Sigmoid colon (tissue), 7 donors: ENCODE results near the gene TRMT2A. TPM values are rescaled to one million over a fixed set of nuclear protein-coding genes. Genes with fewer than 3 reads are reported as not detected.
A peak's percentile ranks its signal among the peaks of the same experiment; 100 is the strongest.

Source experiments
- DNase-seq: peaks from one replicate; pipeline ENCODE4 v3.0.0-alpha.2; 2019
- H3K27ac ChIP-seq, 4 donors: fragments of 200-600 bp; sonication (generic); one replicate each; pipeline ENCODE4 v1.5.1; 2016 to 2019; ENCODE audit warnings: mild to moderate bottlenecking in 1 of 4
- H3K27me3 ChIP-seq, 3 donors: fragments of 200-600 bp; sonication (generic); one replicate each; pipeline ENCODE4 v1.5.1; 2019; ENCODE audit warnings: mild to moderate bottlenecking in 1 of 3
- H3K36me3 ChIP-seq, 4 donors: fragments of 200-600 bp; sonication (generic); one replicate each; pipeline ENCODE4 v1.5.1; 2016 to 2019
- H3K4me1 ChIP-seq, 4 donors: fragments of 200-600 bp; sonication (generic); one replicate each; pipeline ENCODE4 v1.5.1; 2017 to 2019
- H3K4me3 ChIP-seq, 4 donors: fragments of 200-600 bp; sonication (generic); one replicate each; pipeline ENCODE4 v1.5.1; 2017 to 2019; ENCODE audit warnings: mild to moderate bottlenecking in 2 of 4, moderate library complexity in 1 of 4
- H3K9me3 ChIP-seq, 4 donors: fragments of 200-600 bp in 3 of 4; sonication (generic) in 3 of 4; one replicate each; pipeline versions ENCODE4 v1.5.1 to v1.6.1; 2013 to 2019
- EP300 ChIP-seq, 4 donors: sonication (generic); formaldehyde crosslinking; IDR thresholded peaks; one replicate each; pipeline ENCODE4 v1.6.1; 2017; ENCODE audit warnings: antibody characterized with exemption in 4 of 4
- POLR2A ChIP-seq, 2 donors: fragments of 450-650 bp; IDR thresholded peaks; one replicate each; pipeline ENCODE4 v1.6.1; 2016; ENCODE audit warnings: antibody characterized with exemption in 2 of 2, mild to moderate bottlenecking in 2 of 2, moderate library complexity in 2 of 2
- POLR2AphosphoS5 ChIP-seq, 4 donors: sonication (generic); formaldehyde crosslinking; IDR thresholded peaks; one replicate each; pipeline ENCODE4 v1.6.1; 2017; ENCODE audit warnings: antibody characterized with exemption in 4 of 4
- WGBS, 2 donors: extraction: QIAGEN DNeasy Blood & Tissue Kit; methylation state at CpG; one replicate each; pipeline ENCODE4 v1.1.7; 2013; 5-methylcytosine and 5-hydroxymethylcytosine counted together
- intact Hi-C: fragments of 100-400 bp; cut with DNase I; formaldehyde crosslinking; loops from one replicate; pipeline ENCODE4 v1.15.1; 2023
- polyA plus RNA-seq, 3 donors: library from polyadenylated mRNA; stranded (reverse); fragments of 200-250 nt; gene quantifications; one replicate each; pipeline ENCODE4 v1.2.3, GENCODE V29; 2013
- total RNA-seq, 4 donors: library from RNA; depleted of rRNA; stranded (reverse); fragments of >200 nt; gene quantifications; one replicate each; pipeline ENCODE4 v1.1.0, GENCODE V29; 2016
- TF ChIP-seq, protein P1 (sequence below), 4 experiments: fragments of 450-650 bp in 3 of 4; fragments of 200-600 bp in 1 of 4; IDR thresholded peaks; one replicate each; pipeline ENCODE4 v1.5.1; 2016 to 2019; ENCODE audit warnings: antibody characterized with exemption in 4 of 4, mild to moderate bottlenecking in 3 of 4, moderate library complexity in 2 of 4
- donor health status: healthy with polysubstance abuse.
- donor health status: Bipolar disorder and iron deficiency.
- donor health status: healthy.

Gene TRMT2A
- total and polyA plus RNA-seq, 7 donors = 8.6 to 55.1 (median 43.7) TPM

- Histone ChIP-seq H3K36me3 (peaks cover 4 to 60% (median 34%) of the 10 kb centered on the region in 4 donors), H3K4me1 (peaks cover 0 to 51% (median 42%) of the 10 kb centered on the region in 4 donors), H3K4me3 (peak overlapping the region; percentile 67 to 93 (median 86)), H3K27me3 (no peaks in the 10 kb centered on the region), H3K9me3 (no peaks in the 10 kb centered on the region), H3K27ac (peak overlapping the region; percentile 83 to 91 (median 88))
- intact Hi-C loops = loop anchor here (5.0 to 10.0 kb wide), 4 partner anchors 34 to 162 kb away; partner anchors contain the start of genes DGCR8 and TANGO2
- WGBS, 2 donors = 2 to 12% methylated on average over 27 of the region's 27 CpGs
- TF ChIP-seq, protein P1, sequence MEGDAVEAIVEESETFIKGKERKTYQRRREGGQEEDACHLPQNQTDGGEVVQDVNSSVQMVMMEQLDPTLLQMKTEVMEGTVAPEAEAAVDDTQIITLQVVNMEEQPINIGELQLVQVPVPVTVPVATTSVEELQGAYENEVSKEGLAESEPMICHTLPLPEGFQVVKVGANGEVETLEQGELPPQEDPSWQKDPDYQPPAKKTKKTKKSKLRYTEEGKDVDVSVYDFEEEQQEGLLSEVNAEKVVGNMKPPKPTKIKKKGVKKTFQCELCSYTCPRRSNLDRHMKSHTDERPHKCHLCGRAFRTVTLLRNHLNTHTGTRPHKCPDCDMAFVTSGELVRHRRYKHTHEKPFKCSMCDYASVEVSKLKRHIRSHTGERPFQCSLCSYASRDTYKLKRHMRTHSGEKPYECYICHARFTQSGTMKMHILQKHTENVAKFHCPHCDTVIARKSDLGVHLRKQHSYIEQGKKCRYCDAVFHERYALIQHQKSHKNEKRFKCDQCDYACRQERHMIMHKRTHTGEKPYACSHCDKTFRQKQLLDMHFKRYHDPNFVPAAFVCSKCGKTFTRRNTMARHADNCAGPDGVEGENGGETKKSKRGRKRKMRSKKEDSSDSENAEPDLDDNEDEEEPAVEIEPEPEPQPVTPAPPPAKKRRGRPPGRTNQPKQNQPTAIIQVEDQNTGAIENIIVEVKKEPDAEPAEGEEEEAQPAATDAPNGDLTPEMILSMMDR (IDR thresholded peaks at IDR 0.05) = no peak
- TF ChIP-seq POLR2A (IDR thresholded peaks at IDR 0.05) = no peak
- TF ChIP-seq POLR2AphosphoS5 (IDR thresholded peaks at IDR 0.05) = no peak
- peak; percentile 73 for DNase-seq
These were observed 563 bp downstream of the TRMT2A start for GRCh38 chr22:20116376-20116950.

DNA sequence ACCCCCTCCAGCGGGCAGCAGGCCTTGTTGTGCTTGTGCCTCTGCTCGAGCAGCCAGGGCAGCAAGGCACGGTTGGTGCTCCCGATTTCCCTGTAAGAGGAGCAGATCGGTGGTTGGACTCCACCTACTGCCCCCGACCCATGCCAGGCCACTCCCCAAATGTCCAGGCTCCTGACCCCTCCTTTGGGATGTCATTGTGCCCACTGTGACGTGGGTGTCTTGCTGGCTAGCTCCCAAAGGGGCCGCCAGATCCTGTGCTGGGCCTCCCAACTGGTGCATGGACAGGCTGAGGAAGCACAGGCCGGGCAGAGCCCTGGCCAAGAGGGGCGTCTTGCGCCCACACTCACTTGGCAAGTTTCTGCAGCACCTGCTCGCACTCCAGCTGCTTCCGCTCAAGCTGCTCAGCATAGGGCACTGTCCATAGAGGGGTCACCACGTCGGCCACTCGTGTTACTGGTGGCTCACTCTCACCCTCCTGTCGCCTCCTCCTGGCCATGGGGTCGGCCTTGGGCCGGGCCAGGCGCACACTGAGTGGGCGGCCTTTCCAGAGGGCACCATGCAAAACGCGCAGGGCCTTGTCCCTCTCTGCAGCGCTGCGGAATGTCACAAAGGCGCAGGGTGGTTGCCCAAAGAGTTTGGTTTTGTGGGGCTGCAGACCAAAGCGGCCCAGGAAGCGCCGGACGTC is 1.2 kb downstream of the TRMT2A start, which contains the start of gene RANBP1:
Gene RANBP1 (plus strand): TSS at position 414 of the 685 bp plus-strand sequence. CDS start 81 bp downstream, at position 495.
- no peak for DNase-seq
- intact Hi-C loops = loop anchor here (5.0 to 10.0 kb wide), 4 partner anchors 34 to 161 kb away; partner anchors contain the start of genes DGCR8 and TANGO2
- WGBS, 2 donors = 67 to 77% methylated on average over 30 of the region's 30 CpGs
- no peak for TF ChIP-seq POLR2AphosphoS5 (IDR thresholded peaks at IDR 0.05)
- TF ChIP-seq EP300 (IDR thresholded peaks at IDR 0.05) = no peak
- TF ChIP-seq POLR2A (IDR thresholded peaks at IDR 0.05) = no peak
- TF ChIP-seq, protein P1 (IDR thresholded peaks at IDR 0.05) = no peak
- Histone ChIP-seq H3K9me3 (no peaks in the 10 kb centered on the region), H3K27ac (peak within 1 kb of the TSS; percentile 83 to 91 (median 88)), H3K27me3 (no peaks in the 10 kb centered on the region), H3K4me3 (peak within 1 kb of the TSS; percentile 67 to 93 (median 86)), H3K4me1 (peaks cover 0 to 48% (median 41%) of the 10 kb centered on the region in 4 donors), H3K36me3 (peaks cover 4 to 62% (median 31%) of the 10 kb centered on the region in 4 donors)

GRCh38 chr22:20114506-20115475 is 2.2 kb downstream of the TRMT2A start:
- H3K4me1 ChIP-seq = peaks cover 0 to 39% (median 32%) of the 10 kb centered on the region in 4 donors
- intact Hi-C loops = loop anchor here (5.0 to 10.0 kb wide), 4 partner anchors 32 to 160 kb away; partner anchors contain the start of genes DGCR8 and TANGO2
- DNase-seq = no peak

More at GRCh38 chr22:20114506-20115475, 2.2 kb downstream of the TRMT2A start:
- no peak overlapping the region for H3K4me3 ChIP-seq
- TF ChIP-seq, protein P1 (IDR thresholded peaks at IDR 0.05) = no peak
- no peak for TF ChIP-seq POLR2A (IDR thresholded peaks at IDR 0.05)
- TF ChIP-seq POLR2AphosphoS5 (IDR thresholded peaks at IDR 0.05) = no peak
- TF ChIP-seq EP300 (IDR thresholded peaks at IDR 0.05) = no peak
- H3K27ac ChIP-seq = no peak overlapping the region
- 89 to 94% methylated on average over 36 of the region's 36 CpGs for WGBS, 2 donors
- no peaks in the 10 kb centered on the region for H3K9me3 ChIP-seq
- no peaks in the 10 kb centered on the region for H3K27me3 ChIP-seq
- H3K36me3 ChIP-seq = peaks cover 7 to 62% (median 29%) of the 10 kb centered on the region in 4 donors
